ENCODE measurements around the gene CENPW. TPM values are rescaled to one million over a fixed set of nuclear protein-coding genes. Genes with fewer than 3 reads are reported as not detected.

Gene CENPW
- polyA plus RNA-seq, 1 donor (not counting 4 experiments of a cell fraction or from before 2014, with no cell fraction given), result 20.9 TPM

- DNase-seq (ENCODE audit: low read depth, low spot score) (no peak), FAIRE-seq (no peak)
- Histone ChIP-seq H2AFZ (ENCODE audit: control insufficient read depth, low read length) (no peak overlapping the region), H3K4me2 (ENCODE audit: control insufficient read depth, extremely low read depth, insufficient read depth, low read depth, low read length) (no peak overlapping the region), H3K9ac (ENCODE audit: control insufficient read depth, extremely low read depth, insufficient read depth, low read length) (no peak overlapping the region), H3K36me3 (ENCODE audit: control insufficient read depth in 2 of 2, extremely low read depth in 1 of 2, insufficient read depth in 2 of 2, low read length in 2 of 2) (no peaks in the 10 kb centered on the region), H3K27ac (ENCODE audit: control insufficient read depth, insufficient read depth, low read length) (no peak overlapping the region), H4K20me1 (ENCODE audit: control insufficient read depth, extremely low read depth, insufficient read depth, low read length) (no peaks in the 10 kb centered on the region), H3K27me3 (ENCODE audit: control insufficient read depth, extremely low read depth, insufficient read depth, low read length) (no peaks in the 10 kb centered on the region), H3K4me3 (ENCODE audit: control insufficient read depth in 2 of 3, extremely low read depth in 1 of 3, insufficient read depth in 2 of 3, low read depth in 1 of 3, low read length in 3 of 3) (no peak overlapping the region), H3K79me2 (ENCODE audit: control insufficient read depth, insufficient read depth, low read length) (no peaks in the 10 kb centered on the region), H3K9me3 (ENCODE audit: control insufficient read depth, low read depth, low read length) (no peaks in the 10 kb centered on the region), H3K9me1 (ENCODE audit: control insufficient read depth, extremely low read depth, insufficient read depth, low read length) (no peaks in the 10 kb centered on the region), H3K4me1 (ENCODE audit: control insufficient read depth, extremely low read depth, insufficient read depth, low read length) (no peaks in the 10 kb centered on the region)
- dilution Hi-C loops (cut with MboI; ENCODE audit: extremely low pct_ligation_motif_present, low sequenced_read_pairs), result no loop called here
- no peak for TF ChIP-seq CTCF (optimal IDR thresholded peaks at IDR 0.05 in 1 of 3, IDR thresholded peaks at IDR 0.05 in 1 of 3, conservative IDR thresholded peaks at IDR 0.05 in 1 of 3; ENCODE audit: extremely low read depth in 1 of 3, insufficient read depth in 2 of 3, low read length in 3 of 3)
- TF ChIP-seq EZH2 (IDR thresholded peaks at IDR 0.05; ENCODE audit: low read length), result no peak
These were observed 27.9 kb downstream of the CENPW start for GRCh38 chr6:126367849-126368248.

- Histone ChIP-seq H3K9me3 (ENCODE audit: control insufficient read depth, low read depth, low read length) (no peaks in the 10 kb centered on the region), H3K79me2 (ENCODE audit: control insufficient read depth, insufficient read depth, low read length) (no peaks in the 10 kb centered on the region), H3K9me1 (ENCODE audit: control insufficient read depth, extremely low read depth, insufficient read depth, low read length) (no peaks in the 10 kb centered on the region), H2AFZ (ENCODE audit: control insufficient read depth, low read length) (no peak overlapping the region), H3K36me3 (ENCODE audit: control insufficient read depth in 2 of 2, extremely low read depth in 1 of 2, insufficient read depth in 2 of 2, low read length in 2 of 2) (no peaks in the 10 kb centered on the region), H4K20me1 (ENCODE audit: control insufficient read depth, extremely low read depth, insufficient read depth, low read length) (no peaks in the 10 kb centered on the region), H3K27me3 (ENCODE audit: control insufficient read depth, extremely low read depth, insufficient read depth, low read length) (no peaks in the 10 kb centered on the region), H3K27ac (ENCODE audit: control insufficient read depth, insufficient read depth, low read length) (no peak overlapping the region), H3K4me2 (ENCODE audit: control insufficient read depth, extremely low read depth, insufficient read depth, low read depth, low read length) (no peak overlapping the region), H3K4me3 (ENCODE audit: control insufficient read depth in 2 of 3, extremely low read depth in 1 of 3, insufficient read depth in 2 of 3, low read depth in 1 of 3, low read length in 3 of 3) (no peak overlapping the region), H3K9ac (ENCODE audit: control insufficient read depth, extremely low read depth, insufficient read depth, low read length) (no peak overlapping the region), H3K4me1 (ENCODE audit: control insufficient read depth, extremely low read depth, insufficient read depth, low read length) (no peaks in the 10 kb centered on the region)
- dilution Hi-C loops (cut with MboI; ENCODE audit: extremely low pct_ligation_motif_present, low sequenced_read_pairs), result no loop called here
- no peak for FAIRE-seq
- TF ChIP-seq CTCF (optimal IDR thresholded peaks at IDR 0.05 in 1 of 3, IDR thresholded peaks at IDR 0.05 in 1 of 3, conservative IDR thresholded peaks at IDR 0.05 in 1 of 3; ENCODE audit: extremely low read depth in 1 of 3, insufficient read depth in 2 of 3, low read length in 3 of 3) (no peak), EZH2 (IDR thresholded peaks at IDR 0.05; ENCODE audit: low read length) (no peak)
- no peak for DNase-seq (ENCODE audit: low read depth, low spot score)
These were observed 32.7 kb downstream of the CENPW start for GRCh38 chr6:126372626-126373025.

All from keratinocyte (primary cell).